Iris pigment epithelial cell (primary cell): ENCODE results near the gene FAP.
A peak's percentile ranks its signal among the peaks of the same experiment; 100 is the strongest.

ENCODE experiments used
- DNase-seq: peaks from one replicate; pipeline ENCODE4 v3.0.0-alpha.2; 2011; ENCODE audit warnings: low read depth

FAP gene

DNA sequence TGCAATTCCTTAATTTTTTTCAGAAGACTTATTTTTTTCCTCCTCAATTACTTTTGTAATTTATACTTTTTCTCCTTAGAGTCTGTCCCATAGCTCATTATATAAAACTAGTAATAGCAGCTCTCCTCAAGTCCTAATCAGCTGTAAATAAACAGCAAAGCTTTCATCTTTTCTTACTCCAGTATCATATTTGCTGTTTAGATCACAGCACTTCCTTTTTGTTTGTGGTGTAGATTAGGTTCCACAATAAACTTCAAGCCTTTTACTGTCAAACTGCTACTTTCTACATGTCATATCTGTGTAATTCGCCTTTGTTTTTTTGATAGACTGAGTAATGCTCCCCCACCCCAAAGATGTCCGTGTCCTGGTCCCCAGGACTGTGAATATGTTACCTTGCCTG, 116.7 kb downstream of the FAP start:
- no peak for DNase-seq

- DNase-seq, result no peak
These were observed 117.1 kb downstream of the FAP start for GRCh38 chr2:162126111-162126519.

GRCh38 chr2:162125138-162125537, 118.1 kb downstream of the FAP start:
- DNase-seq, result no peak

DNA sequence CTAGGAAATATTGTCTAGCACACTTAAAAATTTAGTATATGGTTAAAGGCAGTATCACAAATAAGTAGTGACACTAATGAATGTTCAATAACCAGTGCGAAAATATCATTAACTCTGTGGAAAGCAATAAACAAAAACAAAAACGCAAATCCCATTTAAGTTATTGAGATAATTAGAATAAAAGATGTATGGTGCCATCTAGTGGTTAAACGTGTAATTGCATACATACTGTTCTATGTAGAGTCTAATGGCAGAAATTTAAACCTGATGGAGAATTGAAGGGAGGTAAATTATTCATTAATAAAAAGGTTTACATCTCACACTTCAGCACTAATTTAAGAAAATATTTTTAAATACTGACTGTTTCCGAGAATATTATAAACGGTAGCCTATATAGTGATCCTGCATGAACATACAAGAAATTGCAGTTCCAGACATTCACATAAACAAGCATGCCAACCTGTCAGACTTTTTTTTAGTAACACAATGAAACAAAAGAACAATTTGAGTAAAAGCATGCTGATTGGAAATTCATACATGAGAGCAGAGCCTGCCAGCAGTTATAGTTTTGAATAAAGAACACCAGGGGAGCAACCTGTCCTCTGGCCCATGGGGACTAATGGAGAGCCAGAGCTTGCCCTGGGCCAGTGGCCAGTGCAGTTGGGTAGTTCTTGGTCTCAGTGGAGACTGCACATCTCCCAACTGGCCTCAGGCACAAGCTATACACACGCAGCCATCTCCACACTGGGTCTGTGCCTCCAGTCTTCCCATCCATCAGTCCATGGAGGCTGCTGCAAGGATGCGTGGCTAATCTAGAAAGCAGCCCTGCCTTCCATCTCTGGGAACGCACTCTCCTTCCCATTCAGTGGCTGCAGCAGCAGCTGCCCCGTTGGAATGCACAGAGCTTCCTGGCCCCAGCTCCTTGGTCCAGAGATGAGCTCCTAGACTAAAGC, 119.2 kb downstream of the FAP start:
- DNase-seq, result peak; percentile 51
